Ovary (tissue), 9 donors: ENCODE results near the gene PHF11. TPM values are rescaled to one million over a fixed set of nuclear protein-coding genes. Genes with fewer than 3 reads are reported as not detected.

Source experiments
- DNase-seq, 5 donors: peaks; one replicate each; pipeline ENCODE4 v3.0.0-alpha.2; 2019 to 2020
- H3K27ac ChIP-seq, 2 donors: fragments of 200-600 bp; one replicate each; pipeline versions ENCODE4 v1.5.1 to v1.8.0; 2019 to 2022
- H3K27me3 ChIP-seq: fragments of 200-600 bp; one replicate; pipeline ENCODE4 v1.8.0; 2022
- H3K36me3 ChIP-seq: fragments of 200-600 bp; sonication (generic); one replicate; pipeline ENCODE4 v1.5.1; 2019
- H3K4me1 ChIP-seq: one replicate; pipeline ENCODE4 v1.8.1; 2013; ENCODE audit warnings: mild to moderate bottlenecking, moderate library complexity; ENCODE audit not compliant: insufficient read depth
- H3K4me3 ChIP-seq: fragments of 200-600 bp; sonication (generic); one replicate; pipeline ENCODE4 v1.5.1; 2017
- H3K9me3 ChIP-seq, 2 donors: fragments of 200-600 bp in 1 of 2; sonication (generic) in 1 of 2; one replicate each; pipeline versions ENCODE4 v1.5.1 to v1.8.1; 2013 to 2019; ENCODE audit warnings: mild to moderate bottlenecking in 1 of 2, moderate library complexity in 1 of 2
- EP300 ChIP-seq: sonication (generic); formaldehyde crosslinking; IDR thresholded peaks from one replicate; pipeline ENCODE4 v1.6.1; 2017; ENCODE audit warnings: antibody characterized with exemption
- POLR2A ChIP-seq: fragments of 450-650 bp; IDR thresholded peaks from one replicate; pipeline ENCODE4 v1.6.1; 2017; ENCODE audit warnings: antibody characterized with exemption, mild to moderate bottlenecking, moderate library complexity
- WGBS, 3 donors: extraction: QIAGEN DNeasy Blood & Tissue Kit in 1 of 3; methylation state at CpG; one replicate each; pipeline versions ENCODE4 v1.1.5 to v1.1.7; 2013 to 2017; 5-methylcytosine and 5-hydroxymethylcytosine counted together
- intact Hi-C, 4 donors: fragments of 100-400 bp; cut with DNase I; formaldehyde crosslinking; loops; one replicate each; pipeline versions ENCODE4 v1.11.0 to v1.15.1; 2022 to 2023
- polyA plus RNA-seq, 2 donors: library from polyadenylated mRNA; stranded (reverse); fragments of 200-250 nt in 1 of 2; fragments of 350-450 nt in 1 of 2; fragmentation: Illumina TruSeq in 1 of 2; extraction: RNeasy Lipid Tissue Mini Kit (QIAGEN cat#74804) in 1 of 2; gene quantifications; one replicate each; pipeline ENCODE4 v1.2.3, GENCODE V29; 2013 to 2014
- total RNA-seq, 7 donors: library from RNA; depleted of rRNA in 2 of 7; stranded (reverse); fragments of >200 nt in 2 of 7; fragmentation: NEBNext Ultra II Directional in 3 of 7; extraction: Animal tissue kit (Norgen Biotek cat#: 25700) in 3 of 7; gene quantifications; one replicate each; pipeline versions ENCODE4 v1.1.0 to v1.2.4, GENCODE V29; 2016 to 2023
- TF ChIP-seq, protein P1 (sequence below), 3 donors: fragments of 450-650 bp in 2 of 3; fragments of 200-600 bp in 1 of 3; IDR thresholded peaks; one replicate each; pipeline versions ENCODE4 v1.5.1 to v1.8.0; 2016 to 2022; ENCODE audit warnings: antibody characterized with exemption in 3 of 3, mild to moderate bottlenecking in 1 of 3
- donor health status: DM: no; HTN: no; CAD: no; lungs with moderate emphysema.
- donor health status: DM: no; HTN: no; CAD: no.
- donor health status: Bipolar disorder and iron deficiency.
- donor health status: DM: yes; HTN: yes; CAD: no.
- donor health status: DM: no; HTN: no; CAD: no.
- donor health status: DM: yes; HTN: yes; CAD: no.

PHF11 gene
- total and polyA plus RNA-seq, 9 donors: 25.5 to 57.0 (median 34.0) TPM

DNA sequence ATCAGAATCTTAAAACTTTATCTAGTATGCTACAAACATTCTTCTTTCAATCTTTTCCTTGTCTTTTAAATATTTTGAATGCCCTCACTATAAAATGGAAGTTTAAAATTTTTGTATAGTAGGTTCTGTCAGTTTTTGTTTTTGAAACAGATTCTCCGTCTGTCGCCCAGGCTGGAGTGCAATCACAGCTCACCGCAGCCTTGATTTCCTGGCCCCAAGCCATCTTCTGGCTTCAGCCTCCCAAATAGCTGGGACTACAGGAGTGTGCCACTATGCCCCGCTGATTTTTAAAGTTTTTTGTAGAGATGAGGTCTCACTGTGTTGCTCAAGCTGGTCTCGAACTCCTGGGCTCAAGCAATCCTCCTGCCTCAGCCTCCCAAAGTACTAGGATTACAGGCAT is 20.7 kb downstream of the PHF11 start:
- H3K27me3 ChIP-seq: no peaks in the 10 kb centered on the region
- DNase-seq: peak in 3 of 5 donors; percentile 24 to 54 (median 45)
- H3K27ac ChIP-seq: no peak overlapping the region
- WGBS, 3 donors: 40 to 76% (median 45%) methylated on average over 5 of the region's 5 CpGs
- H3K4me1 ChIP-seq: no peaks in the 10 kb centered on the region
- intact Hi-C loops: no loop called here
- H3K36me3 ChIP-seq: no peaks in the 10 kb centered on the region
- no peaks in the 10 kb centered on the region for H3K9me3 ChIP-seq
- no peak overlapping the region for H3K4me3 ChIP-seq
- TF ChIP-seq EP300 (no peak), POLR2A (no peak)
- TF ChIP-seq, protein P1, sequence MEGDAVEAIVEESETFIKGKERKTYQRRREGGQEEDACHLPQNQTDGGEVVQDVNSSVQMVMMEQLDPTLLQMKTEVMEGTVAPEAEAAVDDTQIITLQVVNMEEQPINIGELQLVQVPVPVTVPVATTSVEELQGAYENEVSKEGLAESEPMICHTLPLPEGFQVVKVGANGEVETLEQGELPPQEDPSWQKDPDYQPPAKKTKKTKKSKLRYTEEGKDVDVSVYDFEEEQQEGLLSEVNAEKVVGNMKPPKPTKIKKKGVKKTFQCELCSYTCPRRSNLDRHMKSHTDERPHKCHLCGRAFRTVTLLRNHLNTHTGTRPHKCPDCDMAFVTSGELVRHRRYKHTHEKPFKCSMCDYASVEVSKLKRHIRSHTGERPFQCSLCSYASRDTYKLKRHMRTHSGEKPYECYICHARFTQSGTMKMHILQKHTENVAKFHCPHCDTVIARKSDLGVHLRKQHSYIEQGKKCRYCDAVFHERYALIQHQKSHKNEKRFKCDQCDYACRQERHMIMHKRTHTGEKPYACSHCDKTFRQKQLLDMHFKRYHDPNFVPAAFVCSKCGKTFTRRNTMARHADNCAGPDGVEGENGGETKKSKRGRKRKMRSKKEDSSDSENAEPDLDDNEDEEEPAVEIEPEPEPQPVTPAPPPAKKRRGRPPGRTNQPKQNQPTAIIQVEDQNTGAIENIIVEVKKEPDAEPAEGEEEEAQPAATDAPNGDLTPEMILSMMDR (IDR thresholded peaks at IDR 0.05): no peak

DNA sequence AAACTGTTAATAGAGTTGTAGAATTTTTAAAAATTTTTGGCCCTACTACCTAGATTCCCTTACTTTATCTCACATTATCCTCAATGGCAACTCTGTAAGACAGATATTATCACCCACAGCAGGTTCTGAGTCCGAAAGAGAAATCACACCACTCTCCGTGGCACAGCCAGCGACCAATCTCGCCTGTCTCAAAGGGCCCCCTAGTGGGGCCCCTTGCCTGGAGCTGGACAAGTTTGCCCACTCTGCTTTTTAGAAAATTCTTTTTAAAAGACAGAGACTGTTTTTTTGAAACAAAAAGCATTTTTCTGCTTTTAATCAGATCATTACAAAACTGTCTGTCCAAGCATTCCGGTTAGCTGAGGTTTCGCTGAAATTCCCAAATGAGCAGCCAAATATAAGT is 21.7 kb downstream of the PHF11 start:
- intact Hi-C loops: no loop called here
- no peak for TF ChIP-seq EP300
- TF ChIP-seq, protein P1 (IDR thresholded peaks at IDR 0.05): no peak
- no peak for TF ChIP-seq POLR2A

DNA sequence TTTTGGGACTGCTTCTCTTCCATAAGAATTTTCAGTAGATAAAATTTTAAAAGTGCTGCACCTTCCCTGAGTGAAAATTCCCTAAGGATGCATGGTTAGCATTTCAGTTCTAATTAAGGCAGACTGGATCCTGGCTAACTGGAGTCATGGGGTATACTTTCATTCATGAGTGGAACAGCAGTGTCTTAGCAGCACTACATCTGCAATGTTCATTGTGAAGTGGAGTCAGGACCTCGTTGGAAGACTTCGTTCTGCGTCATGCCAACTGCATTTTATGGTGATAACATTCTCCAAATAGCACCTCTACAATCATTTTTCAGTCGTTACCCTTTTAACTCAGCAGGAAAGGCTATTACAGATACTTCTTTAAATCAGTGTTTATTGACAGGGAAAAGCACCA is 25.5 kb downstream of the PHF11 start:
- intact Hi-C loops: no loop called here
- Histone ChIP-seq H3K4me3 (no peak overlapping the region), H3K9me3 (no peaks in the 10 kb centered on the region), H3K4me1 (no peaks in the 10 kb centered on the region), H3K27ac (no peak overlapping the region), H3K36me3 (no peaks in the 10 kb centered on the region), H3K27me3 (no peaks in the 10 kb centered on the region)
- TF ChIP-seq POLR2A: no peak
- DNase-seq: no peak
- 61 to 70% (median 69%) methylated on average over 4 of the region's 4 CpGs for WGBS, 3 donors

More for the DNA sequence above, 21.7 kb downstream of the PHF11 start:
- Histone ChIP-seq H3K4me3 (no peak overlapping the region), H3K27me3 (no peaks in the 10 kb centered on the region), H3K9me3 (no peaks in the 10 kb centered on the region), H3K27ac (no peak overlapping the region), H3K36me3 (no peaks in the 10 kb centered on the region), H3K4me1 (no peaks in the 10 kb centered on the region)
- WGBS, 3 donors: 76 to 83% (median 82%) methylated on average over 6 of the region's 6 CpGs
- DNase-seq: no peak

DNA sequence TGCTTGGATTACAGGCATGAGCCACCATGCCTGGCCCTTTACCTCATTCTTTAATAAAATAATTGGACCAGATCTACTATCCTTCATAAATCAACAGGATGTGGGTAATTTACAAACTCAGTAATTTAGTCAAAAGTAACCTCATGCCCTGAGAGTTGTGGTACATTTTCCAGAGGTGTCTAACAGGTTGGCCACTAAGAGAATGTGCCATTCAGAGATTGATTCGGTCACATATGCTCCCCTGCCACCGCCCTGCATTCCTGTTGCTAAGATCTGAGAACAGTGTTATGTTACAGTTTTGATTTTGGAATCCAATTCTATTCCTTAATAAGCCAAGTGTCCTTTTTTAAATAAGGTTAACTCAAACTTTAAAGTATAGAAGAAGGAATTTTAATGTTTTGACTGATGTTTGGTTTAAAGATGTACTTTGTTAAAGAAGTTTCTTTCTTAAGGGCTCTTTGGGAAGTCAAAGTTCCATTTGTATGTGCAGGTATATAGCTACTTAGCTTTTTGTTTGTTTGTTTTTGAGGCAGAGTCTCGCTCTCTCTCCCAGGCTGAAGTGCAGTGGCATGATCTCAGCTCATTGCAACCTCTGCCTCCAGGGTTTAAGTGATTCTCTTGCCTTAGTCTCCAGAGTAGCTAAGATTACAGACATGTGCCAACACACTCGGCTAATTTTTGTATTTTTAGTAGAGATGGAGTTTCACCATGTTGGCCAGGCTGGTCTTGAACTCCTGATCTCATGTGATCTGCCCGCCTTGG is 29.2 kb downstream of the PHF11 start:
- Histone ChIP-seq H3K4me3 (no peak overlapping the region), H3K27me3 (no peaks in the 10 kb centered on the region), H3K36me3 (no peaks in the 10 kb centered on the region), H3K9me3 (no peaks in the 10 kb centered on the region), H3K4me1 (no peaks in the 10 kb centered on the region), H3K27ac (no peak overlapping the region)
- intact Hi-C loops: no loop called here
- 96 to 98% (median 97%) methylated on average over 5 of the region's 5 CpGs for WGBS, 3 donors
- DNase-seq: no peak
- TF ChIP-seq POLR2A (no peak), EP300 (no peak)
- TF ChIP-seq, protein P1 (IDR thresholded peaks at IDR 0.05): no peak

DNA sequence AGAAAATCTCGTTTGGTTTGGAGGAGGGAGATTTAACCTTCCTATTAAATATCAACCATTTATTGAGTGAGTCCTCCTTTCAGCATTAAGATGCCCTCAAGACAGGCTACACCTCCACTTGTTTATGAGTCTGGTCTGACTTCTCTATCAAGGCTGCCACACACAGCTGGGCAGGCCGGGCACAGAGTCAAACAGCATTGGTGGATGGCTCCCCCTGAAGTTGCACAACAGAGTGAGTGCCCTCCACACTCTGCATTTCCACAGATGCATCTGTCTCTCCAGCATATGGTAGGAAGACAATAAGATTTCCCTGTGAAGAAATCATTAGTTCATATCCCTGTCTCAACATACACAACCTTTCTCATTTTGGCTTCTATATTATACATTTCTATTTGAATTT is 31.4 kb downstream of the PHF11 start:
- intact Hi-C loops: no loop called here
- Histone ChIP-seq H3K36me3 (no peaks in the 10 kb centered on the region), H3K27me3 (no peaks in the 10 kb centered on the region), H3K4me3 (no peak overlapping the region), H3K9me3 (no peaks in the 10 kb centered on the region), H3K27ac (no peak overlapping the region), H3K4me1 (no peaks in the 10 kb centered on the region)
- WGBS, 3 donors: 59 to 71% (median 62%) methylated on average over 2 of the region's 2 CpGs
- no peak for DNase-seq
- no peak for TF ChIP-seq POLR2A
- no peak for TF ChIP-seq EP300
- TF ChIP-seq, protein P1 (IDR thresholded peaks at IDR 0.05): no peak
